Activated naive CD4-positive, alpha-beta T cell treated with anti-CD3 and anti-CD28 coated beads for 36 hours (primary cell): ENCODE measurements around the gene SPOCK2. TPM values are rescaled to one million over a fixed set of nuclear protein-coding genes. Genes with fewer than 3 reads are reported as not detected.
A peak's percentile ranks its signal among the peaks of the same experiment; 100 is the strongest.

Experiments used
- CTCF ChIA-PET: fragments of 350-600 bp; sonication (Branson Sonifier 250); formaldehyde crosslinking; loops from one replicate; lab custom pipeline; 2021; ENCODE audit warnings: antibody characterized with exemption; lab: Charles Lee
- DNase-seq: peaks from one replicate; pipeline ENCODE4 v3.0.0-alpha.2; 2020
- H3K27ac Mint-ChIP-seq: one replicate; pipeline ENCODE4 v1.8.0; 2021; ENCODE audit warnings: mild to moderate bottlenecking, mixed read lengths
- H3K27me3 Mint-ChIP-seq: one replicate; pipeline ENCODE4 v1.8.0; 2021; ENCODE audit warnings: low read depth, mixed read lengths
- H3K36me3 Mint-ChIP-seq: one replicate; pipeline ENCODE4 v1.8.0; 2021; ENCODE audit warnings: low read depth, mixed read lengths
- H3K4me1 Mint-ChIP-seq: one replicate; pipeline ENCODE4 v1.8.0; 2021; ENCODE audit warnings: low read depth, mixed read lengths
- H3K4me3 Mint-ChIP-seq: one replicate; pipeline ENCODE4 v1.8.0; 2021; ENCODE audit warnings: mild to moderate bottlenecking, moderate library complexity, mixed read lengths
- H3K9me3 Mint-ChIP-seq: one replicate; pipeline ENCODE4 v1.8.0; 2021; ENCODE audit warnings: mixed read lengths
- intact Hi-C: fragments of 100-400 bp; cut with micrococcal nuclease; formaldehyde crosslinking; loops from one replicate; pipeline ENCODE4 v1.15.1; 2023
- total RNA-seq, 2 experiments: library from RNA; stranded (reverse); gene quantifications; one replicate each; pipeline ENCODE4 v1.2.3, GENCODE V29; 2021

Gene SPOCK2
- total RNA-seq, 2 experiments from 2014 or later = 205 to 208 TPM

DNA sequence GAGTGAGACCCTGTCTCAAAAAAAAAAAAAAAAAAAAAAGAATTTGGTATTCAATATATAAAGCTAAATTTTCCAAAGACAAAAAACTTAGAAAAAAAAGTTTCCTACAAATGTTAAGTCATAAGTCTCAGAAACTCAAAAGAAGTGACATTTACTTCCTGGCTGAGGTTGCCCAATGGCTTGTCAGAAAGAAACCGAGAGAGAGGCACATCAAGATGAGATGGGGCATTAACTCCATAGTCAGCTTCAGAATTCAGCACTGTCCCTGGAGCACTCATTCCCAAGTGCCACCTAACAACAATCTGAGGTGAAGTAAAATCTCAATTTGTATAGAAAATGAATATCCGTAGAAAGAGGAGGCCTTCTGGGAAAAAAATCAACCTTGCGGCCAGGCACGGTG is 6.8 kb upstream of the SPOCK2 start:
- CTCF ChIA-PET = interaction anchor here (0.7 to 1.4 kb wide), 4 partner anchors 14 to 1861 kb away, joined by 3 to 4 read pairs (median 3); no protein-coding TSS in a partner anchor
- peak; percentile 66 for DNase-seq
- Mint-ChIP-seq H3K9me3 (no peaks in the 10 kb centered on the region), H3K27ac (peak overlapping the region; percentile 80), H3K36me3 (peaks cover 23% of the 10 kb centered on the region), H3K27me3 (no peaks in the 10 kb centered on the region), H3K4me1 (peaks cover 64% of the 10 kb centered on the region), H3K4me3 (no peak overlapping the region)
- intact Hi-C loops = no loop called here

DNA sequence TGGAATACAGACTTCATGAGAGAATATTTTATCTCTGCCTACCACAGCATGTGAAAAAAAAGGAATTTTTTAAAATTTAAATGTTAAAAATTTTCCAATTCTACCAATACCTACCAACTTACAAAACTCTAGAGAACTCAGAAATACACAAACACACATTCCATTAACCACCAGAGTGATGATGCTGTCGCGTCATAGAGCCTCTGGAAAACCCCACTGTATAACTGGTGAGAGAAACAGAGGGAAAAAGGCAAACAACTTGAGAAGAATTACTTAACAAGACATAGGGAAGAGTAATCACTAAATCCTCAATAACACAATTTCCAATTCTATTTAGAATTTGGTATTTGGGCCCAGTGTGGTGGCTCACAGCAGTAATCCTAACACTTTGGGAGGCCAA is 6.2 kb upstream of the SPOCK2 start:
- Mint-ChIP-seq H3K27me3 (no peaks in the 10 kb centered on the region), H3K9me3 (no peaks in the 10 kb centered on the region), H3K4me1 (peaks cover 71% of the 10 kb centered on the region), H3K27ac (peak overlapping the region; percentile 80), H3K4me3 (no peak overlapping the region), H3K36me3 (peaks cover 21% of the 10 kb centered on the region)
- peak; percentile 56 for DNase-seq
- CTCF ChIA-PET = interaction anchor here (1.0 to 1.4 kb wide), 3 partner anchors 14 to 243 kb away, joined by 3 to 4 read pairs (median 3); no protein-coding TSS in a partner anchor
- intact Hi-C loops = no loop called here

- CTCF ChIA-PET = interaction anchor here (0.7 to 1.5 kb wide), 3 partner anchors 9 to 15 kb away, joined by 3 to 8 read pairs (median 3); no protein-coding TSS in a partner anchor
- intact Hi-C loops = no loop called here
- H3K36me3 Mint-ChIP-seq = peaks cover 21% of the 10 kb centered on the region
Observed at GRCh38 chr10:72093450-72093849, 5.1 kb upstream of the SPOCK2 start.

DNA sequence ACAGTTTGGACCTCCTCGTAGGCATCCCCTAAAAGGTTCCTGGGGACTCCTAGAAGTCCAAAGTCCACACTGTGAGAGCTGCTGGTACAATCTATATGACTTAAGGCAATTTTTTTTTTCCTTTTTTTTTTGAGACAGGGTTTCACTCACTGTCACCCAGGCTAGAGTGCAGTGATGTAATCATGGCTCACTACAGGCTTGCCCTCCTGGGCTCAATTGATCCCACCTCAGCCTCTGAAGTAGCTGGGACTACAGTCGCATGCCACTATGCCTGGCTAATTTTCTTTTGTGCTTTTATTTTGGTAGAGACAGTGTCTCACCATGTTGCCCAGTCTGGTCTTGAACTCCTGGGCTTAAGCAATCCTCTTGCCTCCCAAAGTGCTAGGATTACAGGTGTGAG is 4.6 kb upstream of the SPOCK2 start:
- CTCF ChIA-PET = interaction anchor here (0.6 to 1.5 kb wide), 5 partner anchors 10 to 951 kb away, joined by 3 to 8 read pairs (median 3); no protein-coding TSS in a partner anchor
- Mint-ChIP-seq H3K27ac (peak overlapping the region; percentile 30), H3K9me3 (no peaks in the 10 kb centered on the region), H3K27me3 (no peaks in the 10 kb centered on the region), H3K36me3 (peaks cover 23% of the 10 kb centered on the region), H3K4me3 (no peak overlapping the region), H3K4me1 (peaks cover 71% of the 10 kb centered on the region)
- intact Hi-C loops = no loop called here
- DNase-seq = no peak

More at GRCh38 chr10:72093450-72093849, 5.1 kb upstream of the SPOCK2 start:
- DNase-seq = no peak
- no peak overlapping the region for H3K27ac Mint-ChIP-seq
- no peak overlapping the region for H3K4me3 Mint-ChIP-seq
- peaks cover 72% of the 10 kb centered on the region for H3K4me1 Mint-ChIP-seq
- no peaks in the 10 kb centered on the region for H3K27me3 Mint-ChIP-seq
- H3K9me3 Mint-ChIP-seq = no peaks in the 10 kb centered on the region

GRCh38 chr10:72092171-72092924 is 4.0 kb upstream of the SPOCK2 start:
- H3K36me3 Mint-ChIP-seq = peaks cover 22% of the 10 kb centered on the region
- no peak for DNase-seq
- intact Hi-C loops = no loop called here
- no peaks in the 10 kb centered on the region for H3K9me3 Mint-ChIP-seq
- peak overlapping the region; percentile 30 for H3K27ac Mint-ChIP-seq
- H3K4me1 Mint-ChIP-seq = peaks cover 65% of the 10 kb centered on the region
- CTCF ChIA-PET = interaction anchor here (0.6 to 1.3 kb wide), 4 partner anchors 16 to 952 kb away, joined by 3 read pairs; no protein-coding TSS in a partner anchor
- H3K4me3 Mint-ChIP-seq = no peak overlapping the region
- no peaks in the 10 kb centered on the region for H3K27me3 Mint-ChIP-seq

DNA sequence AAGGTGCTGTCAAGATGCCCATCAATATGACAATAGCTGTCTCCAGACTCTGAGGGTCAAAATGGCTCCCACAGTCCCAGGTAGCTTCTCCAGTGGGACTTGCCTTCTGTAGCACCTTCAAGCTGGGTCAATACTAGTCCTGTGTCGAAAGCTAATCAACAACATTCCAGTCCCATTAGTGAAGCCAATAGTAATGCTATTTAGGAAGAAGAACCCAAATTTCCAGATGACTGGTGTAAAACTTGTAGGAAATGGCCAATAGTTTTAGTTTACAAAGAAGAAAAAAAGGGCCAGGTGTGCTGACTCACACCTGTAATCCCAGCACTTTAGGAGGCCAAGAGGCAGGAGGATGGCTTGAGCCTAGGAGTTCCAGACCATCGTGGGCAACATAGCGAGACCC is 2.0 kb upstream of the SPOCK2 start:
- Mint-ChIP-seq H3K4me1 (peaks cover 61% of the 10 kb centered on the region), H3K27me3 (no peaks in the 10 kb centered on the region), H3K4me3 (peak overlapping the region; percentile 55), H3K36me3 (peaks cover 26% of the 10 kb centered on the region), H3K27ac (peak overlapping the region; percentile 99), H3K9me3 (no peaks in the 10 kb centered on the region)
- intact Hi-C loops = no loop called here
- DNase-seq = no peak
- CTCF ChIA-PET = interaction anchor here (0.6 to 2.4 kb wide), 7 partner anchors 11 to 247 kb away, joined by 3 to 11 read pairs (median 4); no protein-coding TSS in a partner anchor

DNA sequence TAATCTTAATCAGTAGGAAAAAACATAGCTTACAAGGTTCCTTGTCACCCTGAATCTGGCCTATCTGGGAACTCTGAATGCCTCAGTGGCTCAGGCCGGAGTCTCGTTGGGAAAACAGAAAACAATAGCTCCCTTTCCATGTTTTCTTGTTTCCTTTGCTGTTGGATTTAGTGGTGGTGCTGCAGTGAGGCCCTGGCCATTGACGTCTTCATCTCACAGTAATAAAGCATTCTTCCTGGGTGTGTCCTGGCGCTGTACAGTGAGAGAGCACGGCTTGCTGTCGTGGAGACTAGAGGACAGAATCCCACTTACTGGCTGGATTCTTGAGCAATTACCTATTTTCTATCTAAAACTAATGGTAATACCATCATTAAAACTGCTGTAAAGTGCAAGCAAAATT is 1.3 kb upstream of the SPOCK2 start:
- CTCF ChIA-PET = interaction anchor here (0.9 to 2.4 kb wide), 7 partner anchors 17 to 248 kb away, joined by 3 to 7 read pairs (median 4); no protein-coding TSS in a partner anchor
- Mint-ChIP-seq H3K36me3 (peaks cover 31% of the 10 kb centered on the region), H3K4me3 (peak overlapping the region; percentile 55), H3K27ac (peak overlapping the region; percentile 99), H3K27me3 (no peaks in the 10 kb centered on the region), H3K4me1 (peaks cover 63% of the 10 kb centered on the region), H3K9me3 (no peaks in the 10 kb centered on the region)
- intact Hi-C loops = loop anchor here (1.0 to 10.0 kb wide), 6 partner anchors 18 to 1925 kb away; no protein-coding TSS in a partner anchor
- peak; percentile 62 for DNase-seq

DNA sequence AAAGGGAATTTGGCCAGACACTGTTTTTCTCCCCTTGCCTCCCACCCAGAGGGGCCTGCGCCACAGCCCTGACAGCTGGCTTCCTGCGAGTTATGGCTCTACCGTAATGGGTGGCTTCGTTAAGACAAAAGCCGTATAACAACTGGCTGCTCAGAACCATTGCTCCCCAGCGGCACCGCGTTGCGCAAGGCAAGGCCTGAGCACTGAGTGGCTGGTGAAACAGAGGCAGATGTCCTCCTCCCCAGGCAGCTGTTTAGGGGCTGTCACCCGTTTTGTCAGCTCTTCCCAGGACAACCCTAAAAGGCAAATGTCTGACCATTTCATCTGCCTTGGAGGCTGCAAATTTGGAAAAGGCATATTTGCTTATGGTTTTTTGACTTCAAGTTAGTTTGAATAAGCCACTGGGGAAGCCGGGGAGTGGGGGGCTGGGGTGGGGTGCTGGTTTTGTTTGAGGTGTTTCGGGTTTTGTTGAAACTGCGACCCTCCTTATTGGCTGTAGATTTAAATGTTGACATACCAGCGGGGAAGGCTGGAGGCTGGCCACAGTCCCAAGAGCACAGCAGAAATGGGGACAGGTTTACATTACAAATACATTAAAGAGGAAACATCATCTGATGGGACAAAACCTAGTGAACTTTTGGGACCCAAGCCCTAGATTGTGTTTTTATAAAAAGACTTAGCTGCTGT is 681 bp upstream of the SPOCK2 start:
- CTCF ChIA-PET = interaction anchor here (0.9 to 2.4 kb wide), 7 partner anchors 10 to 248 kb away, joined by 3 to 7 read pairs (median 4); no protein-coding TSS in a partner anchor
- Mint-ChIP-seq H3K4me1 (peaks cover 63% of the 10 kb centered on the region), H3K9me3 (no peaks in the 10 kb centered on the region), H3K36me3 (peaks cover 34% of the 10 kb centered on the region), H3K27me3 (no peaks in the 10 kb centered on the region), H3K4me3 (peak overlapping the region; percentile 99), H3K27ac (peak overlapping the region; percentile 99)
- peak; percentile 81 for DNase-seq
- intact Hi-C loops = loop anchor here (1.0 to 10.0 kb wide), 7 partner anchors 18 to 1924 kb away; no protein-coding TSS in a partner anchor

- peaks cover 45% of the 10 kb centered on the region for H3K36me3 Mint-ChIP-seq
- peak overlapping the region; percentile 97 for H3K27ac Mint-ChIP-seq
- intact Hi-C loops = loop anchor here (5.0 to 10.0 kb wide), 2 partner anchors 35 to 1923 kb away; no protein-coding TSS in a partner anchor
- H3K9me3 Mint-ChIP-seq = no peaks in the 10 kb centered on the region
- H3K4me3 Mint-ChIP-seq = peak overlapping the region; percentile 87
- H3K27me3 Mint-ChIP-seq = no peaks in the 10 kb centered on the region
- peak; percentile 57 for DNase-seq
- CTCF ChIA-PET = interaction anchor here (0.9 to 1.4 kb wide), 4 partner anchors 9 to 245 kb away, joined by 3 to 5 read pairs (median 4); no protein-coding TSS in a partner anchor
- peaks cover 64% of the 10 kb centered on the region for H3K4me1 Mint-ChIP-seq
Observed at GRCh38 chr10:72087392-72087968, 871 bp downstream of the SPOCK2 start.

DNA sequence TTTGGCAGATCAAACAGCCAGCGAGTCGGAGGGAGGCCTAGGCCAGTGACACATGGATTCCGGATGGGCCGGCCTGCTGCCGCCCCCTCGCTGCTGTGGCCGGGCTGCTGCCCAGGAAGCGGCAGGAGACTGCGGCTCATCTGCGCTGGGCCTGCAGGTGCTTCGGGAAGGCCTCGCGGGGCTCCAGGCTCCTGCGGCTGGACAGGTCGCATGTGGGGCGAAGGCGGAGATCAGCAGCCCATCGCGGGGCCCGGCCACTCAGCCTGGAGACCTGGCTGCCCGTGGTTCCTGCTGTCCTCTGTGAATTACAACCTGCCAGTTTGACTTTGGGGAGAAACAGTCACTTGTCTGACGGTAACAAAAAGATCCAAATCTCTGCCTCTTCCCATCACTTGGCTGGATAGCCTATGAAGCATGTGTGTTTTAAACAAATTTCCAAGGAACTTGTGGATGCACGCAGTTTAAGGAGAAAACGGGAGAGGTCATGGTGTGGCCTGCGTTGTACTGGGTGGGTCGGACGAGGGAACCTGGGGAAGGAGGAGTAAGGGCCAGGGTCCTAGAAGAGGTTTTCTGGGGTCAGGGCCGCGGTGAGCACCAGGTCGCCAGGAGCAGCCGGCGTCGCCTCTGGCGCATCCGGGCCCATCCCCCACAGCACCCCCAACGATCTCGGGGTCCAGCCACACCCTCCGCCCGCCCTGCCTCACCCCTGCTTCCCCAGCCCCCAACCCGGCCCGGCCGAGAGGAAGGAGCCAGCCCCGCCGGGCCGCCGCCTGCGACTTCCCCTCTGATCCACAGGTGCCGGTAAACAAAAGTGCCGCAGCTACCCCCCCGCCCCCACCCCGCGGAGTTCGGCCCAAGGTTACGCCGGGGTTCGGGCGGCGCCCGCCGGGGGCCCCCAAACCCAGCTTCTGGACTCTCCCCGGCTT is 1.6 kb downstream of the SPOCK2 start:
- Mint-ChIP-seq H3K36me3 (peaks cover 47% of the 10 kb centered on the region), H3K4me1 (peaks cover 67% of the 10 kb centered on the region), H3K9me3 (no peaks in the 10 kb centered on the region), H3K27me3 (no peaks in the 10 kb centered on the region), H3K4me3 (peak overlapping the region; percentile 87), H3K27ac (peak overlapping the region; percentile 97)
- intact Hi-C loops = loop anchor here (5.0 to 10.0 kb wide), 2 partner anchors 36 to 1922 kb away; no protein-coding TSS in a partner anchor
- CTCF ChIA-PET = interaction anchor here (0.9 to 1.8 kb wide), 3 partner anchors 38 to 251 kb away, joined by 3 to 5 read pairs (median 5); no protein-coding TSS in a partner anchor
- DNase-seq = peak; percentile 71
